ENCODE data around the gene CNTNAP5.

CNTNAP5 gene

GRCh38 chr2:124604940-124605339, 579.9 kb downstream of the CNTNAP5 start:
- Mint-ChIP-seq H3K27ac (no peak overlapping the region), H3K27me3 (no peaks in the 10 kb centered on the region), H3K4me3 (no peak overlapping the region), H3K4me1 (ENCODE audit: low read depth) (no peaks in the 10 kb centered on the region), H3K36me3 (ENCODE audit: low read depth) (no peaks in the 10 kb centered on the region), H3K9me3 (peaks cover 9% of the 10 kb centered on the region)

GRCh38 chr2:124607679-124608078, 582.6 kb downstream of the CNTNAP5 start:
- Mint-ChIP-seq H3K4me3 (no peak overlapping the region), H3K27me3 (no peaks in the 10 kb centered on the region), H3K36me3 (ENCODE audit: low read depth) (no peaks in the 10 kb centered on the region), H3K4me1 (ENCODE audit: low read depth) (no peaks in the 10 kb centered on the region), H3K27ac (no peak overlapping the region), H3K9me3 (peaks cover 6% of the 10 kb centered on the region)

- H3K4me3 Mint-ChIP-seq, result no peak overlapping the region
Measured at GRCh38 chr2:124609667-124610066, 584.6 kb downstream of the CNTNAP5 start.

GRCh38 chr2:124610141-124610540, 585.1 kb downstream of the CNTNAP5 start:
- Mint-ChIP-seq H3K4me1 (ENCODE audit: low read depth) (no peaks in the 10 kb centered on the region), H3K27me3 (no peaks in the 10 kb centered on the region), H3K4me3 (no peak overlapping the region), H3K27ac (no peak overlapping the region), H3K36me3 (ENCODE audit: low read depth) (no peaks in the 10 kb centered on the region), H3K9me3 (no peaks in the 10 kb centered on the region)

More at GRCh38 chr2:124609667-124610066, 584.6 kb downstream of the CNTNAP5 start:
- Mint-ChIP-seq H3K4me1 (ENCODE audit: low read depth) (no peaks in the 10 kb centered on the region), H3K36me3 (ENCODE audit: low read depth) (no peaks in the 10 kb centered on the region), H3K9me3 (no peaks in the 10 kb centered on the region), H3K27ac (no peak overlapping the region), H3K27me3 (no peaks in the 10 kb centered on the region)

GRCh38 chr2:124610866-124611265, 585.8 kb downstream of the CNTNAP5 start:
- H3K27me3 Mint-ChIP-seq, result no peaks in the 10 kb centered on the region
- H3K4me3 Mint-ChIP-seq, result no peak overlapping the region
- H3K27ac Mint-ChIP-seq, result no peak overlapping the region
- H3K9me3 Mint-ChIP-seq, result no peaks in the 10 kb centered on the region
- no peaks in the 10 kb centered on the region for H3K36me3 Mint-ChIP-seq (ENCODE audit: low read depth)
- H3K4me1 Mint-ChIP-seq (ENCODE audit: low read depth), result no peaks in the 10 kb centered on the region

GRCh38 chr2:124623560-124623959, 598.5 kb downstream of the CNTNAP5 start:
- H3K4me3 Mint-ChIP-seq, result no peak overlapping the region
- H3K27me3 Mint-ChIP-seq, result no peaks in the 10 kb centered on the region
- peaks cover 1% of the 10 kb centered on the region for H3K9me3 Mint-ChIP-seq
- H3K27ac Mint-ChIP-seq, result no peak overlapping the region
- H3K4me1 Mint-ChIP-seq (ENCODE audit: low read depth), result no peaks in the 10 kb centered on the region
- H3K36me3 Mint-ChIP-seq (ENCODE audit: low read depth), result no peaks in the 10 kb centered on the region

- Mint-ChIP-seq H3K27ac (no peak overlapping the region), H3K36me3 (ENCODE audit: low read depth) (no peaks in the 10 kb centered on the region), H3K4me1 (ENCODE audit: low read depth) (no peaks in the 10 kb centered on the region), H3K9me3 (peaks cover 5% of the 10 kb centered on the region), H3K27me3 (no peaks in the 10 kb centered on the region), H3K4me3 (no peak overlapping the region)
Measured at GRCh38 chr2:124625561-124625960, 600.5 kb downstream of the CNTNAP5 start.

GRCh38 chr2:124626993-124627392, 601.9 kb downstream of the CNTNAP5 start:
- Mint-ChIP-seq H3K27ac (no peak overlapping the region), H3K4me1 (ENCODE audit: low read depth) (no peaks in the 10 kb centered on the region), H3K36me3 (ENCODE audit: low read depth) (no peaks in the 10 kb centered on the region), H3K4me3 (no peak overlapping the region), H3K27me3 (no peaks in the 10 kb centered on the region), H3K9me3 (peaks cover 5% of the 10 kb centered on the region)

- Mint-ChIP-seq H3K27ac (no peak overlapping the region), H3K9me3 (peaks cover 5% of the 10 kb centered on the region), H3K4me1 (ENCODE audit: low read depth) (no peaks in the 10 kb centered on the region), H3K4me3 (no peak overlapping the region), H3K36me3 (ENCODE audit: low read depth) (no peaks in the 10 kb centered on the region), H3K27me3 (no peaks in the 10 kb centered on the region)
Measured at GRCh38 chr2:124633812-124634211, 608.7 kb downstream of the CNTNAP5 start.

GRCh38 chr2:124639524-124639923, 614.4 kb downstream of the CNTNAP5 start:
- H3K36me3 Mint-ChIP-seq (ENCODE audit: low read depth), result no peaks in the 10 kb centered on the region
- H3K4me3 Mint-ChIP-seq, result no peak overlapping the region
- H3K27ac Mint-ChIP-seq, result no peak overlapping the region
- H3K9me3 Mint-ChIP-seq, result peaks cover 4% of the 10 kb centered on the region
- no peaks in the 10 kb centered on the region for H3K27me3 Mint-ChIP-seq
- no peaks in the 10 kb centered on the region for H3K4me1 Mint-ChIP-seq (ENCODE audit: low read depth)

- Mint-ChIP-seq H3K4me3 (no peak overlapping the region), H3K36me3 (ENCODE audit: low read depth) (no peaks in the 10 kb centered on the region), H3K4me1 (ENCODE audit: low read depth) (no peaks in the 10 kb centered on the region), H3K27me3 (no peaks in the 10 kb centered on the region), H3K27ac (no peak overlapping the region), H3K9me3 (peaks cover 4% of the 10 kb centered on the region)
Measured at GRCh38 chr2:124640221-124640750, 615.2 kb downstream of the CNTNAP5 start.

GRCh38 chr2:124646166-124646815, 621.2 kb downstream of the CNTNAP5 start:
- no peaks in the 10 kb centered on the region for H3K27me3 Mint-ChIP-seq

GRCh38 chr2:124647245-124647644, 622.2 kb downstream of the CNTNAP5 start:
- Mint-ChIP-seq H3K27me3 (no peaks in the 10 kb centered on the region), H3K9me3 (peaks cover 17% of the 10 kb centered on the region), H3K4me3 (no peak overlapping the region), H3K27ac (no peak overlapping the region), H3K4me1 (ENCODE audit: low read depth) (no peaks in the 10 kb centered on the region), H3K36me3 (ENCODE audit: low read depth) (no peaks in the 10 kb centered on the region)

More at GRCh38 chr2:124646166-124646815, 621.2 kb downstream of the CNTNAP5 start:
- peaks cover 17% of the 10 kb centered on the region for H3K9me3 Mint-ChIP-seq
- H3K27ac Mint-ChIP-seq, result no peak overlapping the region
- no peak overlapping the region for H3K4me3 Mint-ChIP-seq
- H3K36me3 Mint-ChIP-seq (ENCODE audit: low read depth), result no peaks in the 10 kb centered on the region
- no peaks in the 10 kb centered on the region for H3K4me1 Mint-ChIP-seq (ENCODE audit: low read depth)

GRCh38 chr2:124647663-124648062, 622.6 kb downstream of the CNTNAP5 start:
- H3K4me3 Mint-ChIP-seq, result no peak overlapping the region
- peaks cover 17% of the 10 kb centered on the region for H3K9me3 Mint-ChIP-seq

GRCh38 chr2:124649001-124649400, 623.9 kb downstream of the CNTNAP5 start:
- H3K9me3 Mint-ChIP-seq, result peaks cover 13% of the 10 kb centered on the region
- H3K27me3 Mint-ChIP-seq, result no peaks in the 10 kb centered on the region
- H3K36me3 Mint-ChIP-seq (ENCODE audit: low read depth), result no peaks in the 10 kb centered on the region
- H3K27ac Mint-ChIP-seq, result no peak overlapping the region
- H3K4me1 Mint-ChIP-seq (ENCODE audit: low read depth), result no peaks in the 10 kb centered on the region
- no peak overlapping the region for H3K4me3 Mint-ChIP-seq

More at GRCh38 chr2:124647663-124648062, 622.6 kb downstream of the CNTNAP5 start:
- Mint-ChIP-seq H3K36me3 (ENCODE audit: low read depth) (no peaks in the 10 kb centered on the region), H3K27me3 (no peaks in the 10 kb centered on the region), H3K27ac (no peak overlapping the region), H3K4me1 (ENCODE audit: low read depth) (no peaks in the 10 kb centered on the region)

- Mint-ChIP-seq H3K36me3 (ENCODE audit: low read depth) (no peaks in the 10 kb centered on the region), H3K4me3 (no peak overlapping the region), H3K4me1 (ENCODE audit: low read depth) (no peaks in the 10 kb centered on the region), H3K9me3 (peaks cover 4% of the 10 kb centered on the region), H3K27ac (no peak overlapping the region), H3K27me3 (no peaks in the 10 kb centered on the region)
Measured at GRCh38 chr2:124652099-124652498, 627.0 kb downstream of the CNTNAP5 start.
